ENCODE data around the gene OBSL1. TPM values are rescaled to one million over a fixed set of nuclear protein-coding genes. Genes with fewer than 3 reads are reported as not detected.
A peak's percentile ranks its signal among the peaks of the same experiment; 100 is the strongest.

Gene OBSL1
- total RNA-seq, 3 donors from 2014 or later (not counting 1 experiment from before 2014, with no cell fraction given) = 0.07 to 8.8 (median 0.32) TPM

DNA sequence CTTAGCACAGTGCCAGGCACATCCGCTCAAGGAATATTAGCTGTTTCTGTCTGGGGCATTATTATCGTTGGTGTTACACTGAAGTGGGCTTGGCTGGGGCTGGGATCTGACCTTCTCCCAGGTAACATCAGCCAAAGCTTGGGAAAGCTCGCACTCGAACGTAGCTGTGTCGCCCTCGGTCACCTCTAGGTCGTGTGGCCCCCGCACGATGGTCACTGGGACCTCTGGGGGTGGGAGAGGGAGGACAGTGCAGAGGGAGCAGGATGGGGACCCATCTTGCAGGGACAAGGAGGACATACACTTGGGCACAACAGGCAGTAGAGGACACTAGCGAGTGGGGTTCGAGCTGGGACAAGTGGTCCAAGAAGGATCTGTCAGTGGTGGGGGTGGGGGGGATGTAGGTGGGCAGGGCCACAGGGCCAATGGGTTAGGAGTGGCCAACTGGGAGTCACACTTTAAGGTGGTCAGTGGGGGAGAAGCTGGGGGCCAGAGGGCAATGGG, 17.8 kb downstream of the OBSL1 start:
- H3K9me3 Mint-ChIP-seq = no peaks in the 10 kb centered on the region
- no peaks in the 10 kb centered on the region for H3K36me3 Mint-ChIP-seq
- DNase-seq (no peak), ATAC-seq (no peak)
- Histone ChIP-seq H3K4me1 (ENCODE audit: control insufficient read depth, insufficient read depth, low read length) (peaks cover 20% of the 10 kb centered on the region), H3K4me3 (ENCODE audit: low read length) (no peak overlapping the region), H3K27me3 (ENCODE audit: control insufficient read depth, insufficient read depth, low read length) (peaks cover 28% of the 10 kb centered on the region), H3K9me3 (ENCODE audit: control insufficient read depth, insufficient read depth, low read length) (no peaks in the 10 kb centered on the region), H3K36me3 (ENCODE audit: control insufficient read depth, insufficient read depth, low read length) (no peaks in the 10 kb centered on the region), H3K27ac (ENCODE audit: low read length) (no peak overlapping the region)
- peaks cover 5 to 17% of the 10 kb centered on the region in 2 donors for H3K4me1 Mint-ChIP-seq
- H3K4me3 Mint-ChIP-seq = peak overlapping the region; percentile 45
- 88% methylated on average over 12 of the region's 12 CpGs for WGBS (ENCODE audit: insufficient coverage)
- H3K27me3 Mint-ChIP-seq (ENCODE audit: low read depth in 2 of 2) = peaks cover 8 to 22% of the 10 kb centered on the region in 2 donors
- TF ChIP-seq, protein P1, sequence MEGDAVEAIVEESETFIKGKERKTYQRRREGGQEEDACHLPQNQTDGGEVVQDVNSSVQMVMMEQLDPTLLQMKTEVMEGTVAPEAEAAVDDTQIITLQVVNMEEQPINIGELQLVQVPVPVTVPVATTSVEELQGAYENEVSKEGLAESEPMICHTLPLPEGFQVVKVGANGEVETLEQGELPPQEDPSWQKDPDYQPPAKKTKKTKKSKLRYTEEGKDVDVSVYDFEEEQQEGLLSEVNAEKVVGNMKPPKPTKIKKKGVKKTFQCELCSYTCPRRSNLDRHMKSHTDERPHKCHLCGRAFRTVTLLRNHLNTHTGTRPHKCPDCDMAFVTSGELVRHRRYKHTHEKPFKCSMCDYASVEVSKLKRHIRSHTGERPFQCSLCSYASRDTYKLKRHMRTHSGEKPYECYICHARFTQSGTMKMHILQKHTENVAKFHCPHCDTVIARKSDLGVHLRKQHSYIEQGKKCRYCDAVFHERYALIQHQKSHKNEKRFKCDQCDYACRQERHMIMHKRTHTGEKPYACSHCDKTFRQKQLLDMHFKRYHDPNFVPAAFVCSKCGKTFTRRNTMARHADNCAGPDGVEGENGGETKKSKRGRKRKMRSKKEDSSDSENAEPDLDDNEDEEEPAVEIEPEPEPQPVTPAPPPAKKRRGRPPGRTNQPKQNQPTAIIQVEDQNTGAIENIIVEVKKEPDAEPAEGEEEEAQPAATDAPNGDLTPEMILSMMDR (IDR thresholded peaks at IDR 0.05) = no peak
- intact Hi-C loops (cut with micrococcal nuclease) = loop anchor here (2.0 kb wide), 1 partner anchor 45 kb away; no protein-coding TSS in a partner anchor
- no peak overlapping the region for H3K27ac Mint-ChIP-seq

- no peaks in the 10 kb centered on the region for H3K9me3 ChIP-seq (ENCODE audit: control insufficient read depth, insufficient read depth, low read length)
- Mint-ChIP-seq H3K4me3 (peak overlapping the region; percentile 28), H3K9me3 (no peaks in the 10 kb centered on the region), H3K4me1 (peaks cover 5 to 17% of the 10 kb centered on the region in 2 donors), H3K27ac (no peak overlapping the region), H3K27me3 (ENCODE audit: low read depth in 2 of 2) (peaks cover 8 to 26% of the 10 kb centered on the region in 2 donors), H3K36me3 (no peaks in the 10 kb centered on the region)
- H3K4me1 ChIP-seq (ENCODE audit: control insufficient read depth, insufficient read depth, low read length) = peaks cover 20% of the 10 kb centered on the region
- intact Hi-C loops (cut with micrococcal nuclease) = loop anchor here (2.0 kb wide), 1 partner anchor 46 kb away; no protein-coding TSS in a partner anchor
- no peak overlapping the region for H3K4me3 ChIP-seq (ENCODE audit: low read length)
- TF ChIP-seq, protein P1 (IDR thresholded peaks at IDR 0.05) = no peak
- no peak for DNase-seq
- 48% methylated on average over 7 of the region's 7 CpGs for WGBS (ENCODE audit: insufficient coverage)
- H3K36me3 ChIP-seq (ENCODE audit: control insufficient read depth, insufficient read depth, low read length) = no peaks in the 10 kb centered on the region
- H3K27ac ChIP-seq (ENCODE audit: low read length) = no peak overlapping the region
- H3K27me3 ChIP-seq (ENCODE audit: control insufficient read depth, insufficient read depth, low read length) = peaks cover 28% of the 10 kb centered on the region
- ATAC-seq = no peak
Observed at GRCh38 chr2:219553168-219553417, 18.2 kb downstream of the OBSL1 start.

DNA sequence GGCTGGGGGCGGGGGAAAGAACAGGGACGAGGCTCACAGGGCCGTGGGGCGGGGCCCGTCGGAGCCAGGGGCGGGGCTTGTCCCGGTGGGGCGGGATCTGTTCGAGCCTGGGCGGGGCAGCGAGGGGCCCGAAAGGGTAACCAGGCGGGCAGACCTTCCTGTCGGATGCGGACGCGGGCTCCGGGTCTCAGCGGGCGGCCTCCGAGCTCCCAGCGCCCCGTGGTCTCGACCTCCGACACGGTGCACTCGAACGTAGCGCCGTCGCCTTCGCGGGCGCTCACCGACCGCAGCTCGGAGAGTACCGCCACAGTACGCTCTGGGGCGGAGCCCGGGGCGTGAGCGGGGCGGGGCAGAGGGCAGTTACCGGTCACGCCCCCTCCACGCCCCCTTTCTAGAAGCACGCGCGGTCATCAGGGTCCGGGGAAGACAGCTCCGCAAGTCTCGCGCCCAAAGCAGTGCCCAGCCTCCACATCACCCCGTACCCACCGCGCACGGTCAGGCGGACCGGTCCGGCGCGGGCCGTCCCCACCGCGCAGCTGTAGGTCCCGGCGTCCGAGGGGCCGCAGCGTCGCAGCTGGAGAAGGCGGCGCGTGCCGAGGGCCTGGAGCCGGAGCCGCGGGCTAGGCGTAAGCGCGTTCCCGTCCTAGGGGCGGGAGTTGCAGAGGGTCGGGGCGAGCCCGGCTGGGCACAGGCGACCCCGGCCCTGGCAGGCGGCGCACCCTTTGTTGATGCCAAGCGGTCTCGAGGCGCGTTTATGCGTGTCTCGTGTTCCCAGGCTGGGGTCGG, 18.8 kb downstream of the OBSL1 start:
- Histone ChIP-seq H3K4me3 (ENCODE audit: low read length) (peak overlapping the region; percentile 32), H3K27me3 (ENCODE audit: control insufficient read depth, insufficient read depth, low read length) (peaks cover 28% of the 10 kb centered on the region), H3K4me1 (ENCODE audit: control insufficient read depth, insufficient read depth, low read length) (peaks cover 20% of the 10 kb centered on the region), H3K27ac (ENCODE audit: low read length) (no peak overlapping the region), H3K9me3 (ENCODE audit: control insufficient read depth, insufficient read depth, low read length) (no peaks in the 10 kb centered on the region), H3K36me3 (ENCODE audit: control insufficient read depth, insufficient read depth, low read length) (no peaks in the 10 kb centered on the region)
- H3K4me1 Mint-ChIP-seq = peaks cover 5 to 17% of the 10 kb centered on the region in 2 donors
- ATAC-seq (peak; percentile 92 to 95 (median 94)), DNase-seq (peak; percentile 89)
- TF ChIP-seq, protein P1 (IDR thresholded peaks at IDR 0.05) = no peak
- H3K27me3 Mint-ChIP-seq (ENCODE audit: low read depth in 2 of 2) = peaks cover 8 to 27% of the 10 kb centered on the region in 2 donors
- no peaks in the 10 kb centered on the region for H3K9me3 Mint-ChIP-seq
- intact Hi-C loops (cut with micrococcal nuclease) = loop anchor here (1.0 to 2.0 kb wide), 2 partner anchors 8 to 46 kb away; partner anchors contain the start of gene TMEM198
- peak overlapping the region; percentile 79 for H3K4me3 Mint-ChIP-seq
- 3% methylated on average over 99 of the region's 99 CpGs for WGBS (ENCODE audit: insufficient coverage)
- peak overlapping the region in 1 of 2 donors; percentile 87 for H3K27ac Mint-ChIP-seq
- no peaks in the 10 kb centered on the region for H3K36me3 Mint-ChIP-seq
